Thyroid gland (tissue), 4 donors: ENCODE measurements around the gene BTBD16.

ENCODE experiments used
- CTCF ChIP-seq, 6 experiments: fragments of 200-600 bp in 3 of 6; fragments of 450-650 bp in 3 of 6; sonication (generic) in 3 of 6; IDR thresholded peaks; one replicate each; pipeline ENCODE4 v1.5.1; 2016 to 2019; ENCODE audit warnings: antibody characterized with exemption in 6 of 6, mild to moderate bottlenecking in 2 of 6, inconsistent platforms in 1 of 6, moderate library complexity in 1 of 6
- POLR2A ChIP-seq, 2 donors: fragments of 450-650 bp; IDR thresholded peaks; one replicate each; pipeline ENCODE4 v1.6.1; 2017; ENCODE audit warnings: antibody characterized with exemption in 2 of 2, mild to moderate bottlenecking in 2 of 2, moderate library complexity in 1 of 2

- TF ChIP-seq POLR2A (IDR thresholded peaks at IDR 0.05) (no peak), CTCF (IDR thresholded peaks at IDR 0.05) (no peak)
These were observed 16.3 kb upstream of the BTBD16 start for GRCh38 chr10:122254831-122255230.
